NCI-H526 treated with DMSO at 0.1 percent for 48 hours (cell line): ENCODE measurements around the gene DCAF6.

ENCODE experiments used
- DNase-seq: peaks from one replicate; lab custom pipeline; 2025; lab: John Stamatoyannopoulos, UW

Gene DCAF6

DNA sequence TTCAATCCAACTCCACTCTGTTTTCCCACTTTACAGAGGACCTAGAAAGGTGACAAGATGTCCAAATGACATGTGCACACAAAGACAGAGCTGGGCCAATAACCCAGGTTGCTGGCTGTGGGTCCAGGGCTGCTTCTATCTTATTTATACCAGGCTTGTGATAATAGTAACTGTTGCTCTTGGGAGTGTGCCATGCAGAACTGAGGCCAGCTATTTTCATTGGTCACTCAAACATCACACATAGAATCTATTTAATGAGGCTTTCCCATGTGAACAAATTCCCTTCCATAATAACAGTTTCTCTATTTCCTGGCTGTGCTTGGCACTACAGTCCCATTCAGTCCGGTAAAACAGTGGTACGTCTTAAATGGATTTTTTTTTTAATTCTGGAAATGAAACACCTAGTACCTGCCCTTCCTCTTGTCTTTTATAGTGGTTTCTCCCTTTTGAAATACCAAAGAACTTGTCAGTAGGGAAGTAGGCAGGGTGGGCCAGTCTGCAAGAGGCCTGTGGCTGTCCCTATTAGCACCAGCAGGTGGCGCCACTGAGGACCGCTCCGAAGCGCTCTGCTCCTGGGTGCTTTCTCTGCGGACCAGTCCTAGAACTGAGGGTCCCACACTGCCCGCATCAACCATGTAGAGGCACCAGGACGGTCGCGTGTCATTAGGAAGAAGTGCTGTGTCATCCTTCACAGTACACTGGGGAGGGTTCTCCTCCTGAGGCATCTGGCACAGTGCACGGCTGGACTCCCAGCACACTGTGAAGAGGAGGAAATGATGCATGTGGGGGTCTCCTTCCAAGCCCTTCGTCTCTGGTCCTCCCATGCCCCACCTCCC is 148.1 kb downstream of the DCAF6 start:
- peak; percentile 29 for DNase-seq

DNA sequence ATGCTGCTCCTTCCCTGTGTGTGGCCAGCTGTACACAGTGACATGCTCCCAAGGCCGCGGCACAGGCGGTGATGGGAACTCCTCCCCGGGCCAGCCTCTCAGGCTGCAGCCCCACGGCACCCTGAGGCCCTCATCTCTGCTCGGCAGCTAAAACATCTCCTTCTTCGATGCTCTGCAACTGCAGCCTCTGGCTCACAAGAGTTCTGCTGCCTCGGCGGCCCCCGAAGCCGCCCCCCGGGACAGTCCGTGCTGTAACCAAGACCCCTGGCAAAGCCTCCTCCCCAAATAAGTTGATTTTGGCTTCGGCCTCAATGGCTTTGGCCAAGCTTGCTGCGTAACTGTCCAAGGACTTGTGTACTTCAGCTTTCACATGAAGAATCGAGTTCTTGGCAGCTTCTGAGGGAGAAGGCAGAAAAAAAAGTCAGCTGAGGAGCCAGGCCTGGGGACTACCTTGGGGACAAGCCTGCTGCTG is 149.0 kb downstream of the DCAF6 start:
- DNase-seq, result no peak

DNA sequence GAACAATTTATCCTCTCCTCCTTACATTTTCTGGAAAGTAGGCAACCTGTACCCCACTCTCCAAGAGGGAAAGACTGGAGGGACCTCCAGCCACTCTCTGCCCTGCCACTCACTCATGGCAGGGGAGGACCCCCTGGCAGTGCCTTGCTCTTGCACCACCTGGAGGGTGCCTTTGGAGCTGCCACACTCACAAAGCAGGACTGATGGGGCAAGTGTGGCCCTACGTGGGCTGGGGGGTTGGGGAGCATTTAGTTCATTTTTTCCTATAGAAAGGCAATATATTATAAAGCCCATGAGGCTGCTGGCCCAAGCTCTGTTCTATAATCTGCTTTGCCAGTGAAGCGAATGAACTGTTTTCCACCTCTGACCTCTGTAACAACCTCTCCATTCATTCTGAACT is 150.0 kb downstream of the DCAF6 start:
- no peak for DNase-seq

DNA sequence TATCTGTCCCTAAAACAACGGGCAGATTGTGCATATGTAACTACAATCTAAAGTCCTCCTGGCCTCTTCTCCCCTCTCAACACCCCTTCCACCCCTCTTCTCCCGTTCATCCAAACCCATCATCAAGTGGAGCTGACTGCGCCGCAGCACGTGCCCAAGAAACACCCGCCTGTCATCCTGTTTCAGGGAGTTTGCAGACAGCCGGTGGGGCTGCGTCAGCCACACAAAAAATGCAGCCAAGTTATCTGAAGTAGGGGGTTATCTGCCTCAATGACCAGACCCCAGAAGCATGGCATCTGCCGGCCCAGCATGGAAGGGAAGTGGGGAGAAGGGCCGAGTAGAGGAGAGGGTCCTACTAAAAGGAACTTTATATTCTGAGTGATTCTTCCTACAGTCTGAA is 151.2 kb downstream of the DCAF6 start:
- no peak for DNase-seq

DNA sequence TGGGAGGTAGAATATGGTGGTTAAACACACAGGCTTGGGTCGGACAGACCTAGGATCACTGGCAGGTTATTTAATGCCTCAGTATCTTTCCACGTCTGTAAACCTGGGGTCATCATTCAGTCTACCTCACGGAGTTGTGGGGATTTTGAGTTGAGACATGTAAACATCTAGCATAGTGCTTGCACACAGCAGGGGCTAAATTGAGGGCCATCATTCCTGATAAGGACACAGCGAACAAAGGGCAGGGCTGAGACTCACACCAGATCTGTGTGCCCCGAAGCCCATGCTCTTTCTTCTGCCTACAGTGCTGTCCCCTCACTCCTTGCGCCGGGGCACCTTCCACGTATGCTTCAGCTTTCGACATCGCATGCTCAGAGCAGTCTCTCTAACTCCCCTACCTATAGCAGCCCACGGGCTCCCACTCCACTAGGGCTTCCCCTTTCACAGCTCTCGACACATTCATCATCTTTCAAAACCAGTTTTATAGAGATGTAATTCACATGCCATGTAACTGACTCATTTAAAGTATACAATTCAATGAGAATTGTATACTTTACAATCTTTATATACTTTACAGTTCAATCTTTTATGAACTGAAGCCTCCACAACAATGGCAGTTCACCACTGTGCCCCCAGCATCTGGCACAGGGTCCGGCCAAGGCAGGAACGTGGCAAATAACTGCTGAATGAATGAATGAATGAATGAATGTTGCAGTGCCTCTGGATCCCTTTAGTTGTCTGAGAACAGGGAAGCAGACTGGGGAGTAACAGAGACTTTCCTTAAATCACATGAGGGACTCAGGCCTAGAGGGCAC is 152.2 kb downstream of the DCAF6 start:
- DNase-seq, result no peak

DNA sequence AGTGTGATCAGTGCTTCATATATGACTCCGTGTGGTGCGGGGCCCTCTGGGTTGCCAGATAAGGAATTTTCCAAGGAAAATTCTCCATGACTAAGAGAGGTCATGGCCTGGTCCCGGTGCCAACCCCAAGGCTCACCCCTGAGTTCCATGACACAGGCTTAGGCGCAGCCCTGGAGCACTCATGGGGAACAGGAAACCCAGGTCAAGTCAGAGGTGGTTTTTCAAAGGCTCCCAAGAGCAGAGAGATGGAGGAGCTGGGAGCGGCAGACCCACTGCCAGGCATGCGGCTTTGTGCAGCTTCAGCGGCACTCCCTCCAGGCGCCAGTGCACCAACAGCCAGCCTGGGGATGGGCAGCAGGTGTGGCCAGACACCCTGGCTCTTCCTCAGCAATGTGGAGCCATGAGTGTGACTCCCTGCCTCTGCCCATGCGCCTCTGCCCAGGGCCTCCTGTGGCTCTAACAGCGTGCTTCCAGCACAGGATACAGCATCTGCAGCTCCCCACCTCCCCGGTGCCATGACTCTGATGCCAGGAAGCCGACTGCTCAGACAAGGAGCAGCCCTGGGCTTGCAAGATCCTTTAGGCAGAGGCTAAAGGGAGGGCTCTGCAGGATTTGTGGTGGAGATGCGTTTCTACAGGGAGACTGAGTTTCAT is 153.0 kb downstream of the DCAF6 start:
- no peak for DNase-seq

DNA sequence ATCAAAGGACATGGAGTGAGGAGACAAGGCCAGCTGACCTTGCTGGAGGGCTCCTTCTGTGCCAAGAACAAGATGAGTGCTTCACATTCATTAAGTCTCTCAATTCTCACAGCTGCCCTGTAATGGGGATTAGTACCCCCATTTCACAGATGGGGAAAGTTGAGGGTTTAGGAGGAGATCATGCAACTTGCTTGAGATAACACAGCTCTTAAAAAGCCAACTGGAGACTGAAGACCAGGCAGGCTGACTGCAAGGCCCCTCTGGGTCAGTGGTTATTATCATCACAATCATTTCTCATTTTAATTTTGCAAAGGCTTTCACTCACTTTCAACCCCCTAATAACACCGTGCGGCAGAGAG is 153.5 kb downstream of the DCAF6 start:
- DNase-seq, result no peak

DNA sequence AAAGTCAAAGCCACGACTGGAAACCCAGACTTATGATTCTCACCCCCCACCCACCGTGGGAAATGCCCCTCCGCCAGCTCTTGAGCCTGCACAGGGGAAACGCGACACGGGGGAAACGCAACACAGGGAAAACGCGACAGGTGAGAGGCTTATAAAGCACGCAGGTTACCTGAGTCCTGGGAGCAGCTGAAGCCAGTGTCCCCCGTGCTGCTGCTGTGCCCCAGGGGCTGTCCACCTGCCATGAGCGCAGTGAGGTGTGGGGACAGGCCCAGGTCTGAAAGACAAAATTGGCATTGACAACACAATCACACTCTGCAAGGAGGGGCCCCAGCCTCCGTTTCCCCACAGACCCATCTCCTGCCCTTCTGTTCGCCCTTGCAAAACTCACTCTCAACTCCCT is 153.9 kb downstream of the DCAF6 start:
- no peak for DNase-seq

DNA sequence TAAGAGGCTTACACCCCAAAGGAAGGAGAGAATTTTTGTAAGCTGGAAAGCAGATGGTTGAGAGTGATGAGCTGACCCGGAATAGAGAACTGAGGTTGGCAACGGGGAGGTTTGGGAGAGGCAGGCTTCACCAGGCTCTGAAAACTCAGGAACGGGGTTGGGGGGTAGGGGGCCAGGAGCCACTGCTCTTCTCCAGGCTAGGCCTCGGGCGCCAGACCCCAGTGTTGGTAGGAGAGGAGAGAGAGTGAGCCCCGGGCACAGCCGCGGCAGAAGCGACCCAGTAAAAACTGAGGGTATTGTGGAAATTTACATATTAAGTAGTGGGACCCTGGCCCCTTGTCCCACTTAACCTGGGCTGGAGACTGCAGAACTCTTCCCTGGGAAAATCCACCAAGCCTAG is 154.6 kb downstream of the DCAF6 start:
- DNase-seq, result no peak

DNA sequence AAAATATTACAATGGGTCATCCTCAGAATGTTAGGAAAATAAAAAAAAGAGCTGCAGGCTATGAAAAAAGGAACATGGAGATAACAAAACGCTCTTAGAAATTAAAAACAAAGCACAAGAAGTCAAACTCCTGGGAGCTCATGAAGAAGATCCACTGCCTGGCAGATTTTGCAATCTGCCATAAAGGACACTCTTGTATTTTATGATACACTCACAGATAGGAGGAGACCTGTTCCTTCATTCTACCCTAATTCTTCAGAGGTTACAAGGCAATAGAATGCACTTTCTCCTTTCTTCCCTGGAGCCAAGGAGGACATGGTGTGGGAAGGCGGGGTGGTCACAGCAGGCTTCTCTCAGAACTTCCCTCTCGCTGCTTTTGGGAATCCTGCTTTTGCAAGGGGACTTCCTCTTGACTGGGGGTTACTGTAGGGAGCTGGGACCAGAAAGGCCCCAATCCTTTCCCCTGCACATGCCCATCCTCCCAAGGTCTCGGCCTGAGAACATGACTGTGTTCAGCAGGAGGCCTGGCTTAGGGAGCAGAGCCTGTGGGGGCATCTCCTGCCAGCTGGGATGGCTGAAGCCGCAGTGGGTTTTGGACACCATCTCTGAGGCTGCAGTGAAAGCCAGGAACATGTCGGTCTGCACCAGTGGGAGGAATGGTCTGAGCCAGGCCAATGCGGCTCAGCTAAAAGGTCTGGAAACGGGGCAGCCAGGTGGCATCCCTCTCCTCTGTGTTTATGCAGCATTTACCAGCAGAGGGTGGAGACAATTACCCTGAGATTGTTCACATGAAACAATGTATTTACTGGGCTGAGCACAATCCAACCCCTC is 155.5 kb downstream of the DCAF6 start:
- no peak for DNase-seq

DNA sequence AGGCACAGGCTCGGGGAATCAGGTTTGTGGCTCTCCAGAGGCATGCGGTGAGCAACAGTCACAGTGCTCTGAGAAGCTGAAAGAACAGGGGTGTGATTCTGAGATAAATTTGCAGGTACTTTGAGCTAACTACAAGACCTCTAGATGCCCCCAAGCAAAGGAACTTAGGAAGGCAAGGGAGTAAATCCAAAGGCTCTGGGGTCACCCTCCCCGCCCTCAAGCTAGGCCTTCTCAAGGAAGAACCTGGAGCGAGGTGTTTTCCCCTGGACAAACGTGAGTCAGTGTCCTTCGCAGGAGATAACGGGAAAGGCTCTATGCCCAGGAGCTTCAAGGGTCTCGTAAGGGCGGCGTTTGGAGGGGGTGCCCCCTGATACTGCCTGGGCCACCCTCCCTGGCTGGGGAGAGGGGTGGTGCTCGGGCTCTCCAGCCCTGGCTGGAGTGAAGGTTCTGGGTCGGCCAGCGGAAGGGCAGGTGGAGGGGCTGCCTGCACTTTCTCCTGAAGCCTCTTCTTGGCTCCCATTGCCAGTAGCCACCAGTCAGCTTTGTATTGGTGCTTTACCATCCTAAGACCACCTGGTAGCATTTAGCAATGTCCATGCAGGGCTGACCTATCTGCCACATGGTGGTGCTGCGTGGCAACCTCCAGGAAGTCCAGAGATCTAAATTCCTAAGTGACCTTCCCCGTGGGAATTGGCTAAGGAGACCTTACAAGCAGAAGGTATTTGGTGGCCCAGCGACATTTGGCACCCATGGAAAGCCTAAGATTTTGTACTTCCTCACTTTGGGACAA is 156.3 kb downstream of the DCAF6 start:
- DNase-seq, result no peak

DNA sequence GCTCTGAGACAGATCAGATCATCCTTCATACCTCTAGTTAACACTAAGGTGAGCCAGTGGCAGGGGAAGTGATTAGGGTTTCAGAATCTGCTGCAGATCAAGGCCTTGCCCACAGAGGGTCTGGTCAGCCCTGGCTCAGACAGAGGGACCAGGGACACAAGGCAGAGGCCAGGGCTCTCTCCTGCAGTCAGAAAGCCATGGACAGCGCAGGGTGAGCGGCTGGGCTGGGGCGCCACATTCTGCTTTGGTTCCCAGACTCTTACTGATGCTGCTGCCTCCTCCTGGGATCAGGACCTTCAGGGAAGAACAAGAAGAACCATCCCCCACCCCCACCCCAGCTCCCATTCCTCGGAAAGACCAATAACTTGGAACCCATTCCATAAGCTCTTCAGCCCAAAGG is 157.1 kb downstream of the DCAF6 start:
- no peak for DNase-seq

DNA sequence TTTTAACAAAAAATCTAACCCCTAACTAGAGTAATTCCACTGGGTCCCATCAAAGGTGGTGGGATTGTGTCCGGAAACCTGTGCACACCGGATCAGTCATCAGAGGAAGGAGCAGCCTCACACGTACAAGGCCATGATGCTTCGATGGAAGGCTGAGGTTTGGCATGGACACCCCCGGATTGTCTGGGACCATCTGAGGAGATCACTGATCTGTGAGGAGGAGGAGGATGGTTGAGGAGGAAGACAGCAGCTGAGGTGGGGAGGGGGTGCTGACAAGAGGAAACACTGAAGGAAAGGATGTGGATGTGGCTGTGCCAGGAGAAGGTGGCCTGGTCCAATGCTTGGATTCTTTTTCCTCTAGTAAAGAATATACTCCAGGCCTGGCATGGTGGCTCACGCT is 159.0 kb downstream of the DCAF6 start:
- DNase-seq, result no peak

DNA sequence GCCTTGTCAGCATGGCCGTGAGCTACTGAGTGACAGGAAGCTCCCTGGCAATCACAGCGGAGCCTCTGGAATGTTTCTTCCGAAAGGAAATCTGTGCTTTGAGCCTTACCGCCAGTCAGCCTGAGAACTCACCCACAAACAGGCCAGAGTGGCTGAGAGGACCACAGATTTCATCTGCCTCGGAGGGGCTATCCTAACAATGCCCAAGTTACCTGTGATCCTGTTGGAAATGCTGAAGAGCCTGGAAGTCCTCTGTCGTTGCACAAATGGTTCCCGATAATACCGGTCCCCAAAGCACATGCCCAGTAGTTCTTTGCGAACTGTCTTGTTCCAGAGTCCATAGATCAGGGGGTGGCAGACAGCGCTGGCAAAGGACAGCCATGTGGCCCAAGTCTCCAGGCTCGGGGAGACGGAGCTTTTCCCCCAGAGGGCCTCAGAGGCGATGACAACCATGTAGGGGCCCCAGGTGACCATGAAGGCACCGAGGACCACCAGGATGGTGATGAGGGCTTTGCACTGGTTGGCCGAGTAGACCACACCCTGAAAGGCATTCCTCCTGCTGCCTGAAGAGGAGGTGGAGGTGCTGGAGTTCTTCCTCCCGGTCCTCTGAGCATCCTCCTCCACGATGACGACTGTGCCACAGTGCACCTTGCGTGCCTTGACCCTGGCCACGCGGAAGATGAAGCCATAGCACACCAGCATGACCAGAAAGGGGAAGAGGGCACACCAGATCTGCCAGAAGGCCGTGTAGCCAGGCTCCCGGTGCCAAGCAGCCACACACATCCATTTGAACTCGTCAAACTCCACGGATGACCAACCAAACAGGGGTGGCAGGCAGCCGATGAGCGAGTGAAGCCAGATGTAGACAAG is 160.0 kb downstream of the DCAF6 start:
- no peak for DNase-seq

DNA sequence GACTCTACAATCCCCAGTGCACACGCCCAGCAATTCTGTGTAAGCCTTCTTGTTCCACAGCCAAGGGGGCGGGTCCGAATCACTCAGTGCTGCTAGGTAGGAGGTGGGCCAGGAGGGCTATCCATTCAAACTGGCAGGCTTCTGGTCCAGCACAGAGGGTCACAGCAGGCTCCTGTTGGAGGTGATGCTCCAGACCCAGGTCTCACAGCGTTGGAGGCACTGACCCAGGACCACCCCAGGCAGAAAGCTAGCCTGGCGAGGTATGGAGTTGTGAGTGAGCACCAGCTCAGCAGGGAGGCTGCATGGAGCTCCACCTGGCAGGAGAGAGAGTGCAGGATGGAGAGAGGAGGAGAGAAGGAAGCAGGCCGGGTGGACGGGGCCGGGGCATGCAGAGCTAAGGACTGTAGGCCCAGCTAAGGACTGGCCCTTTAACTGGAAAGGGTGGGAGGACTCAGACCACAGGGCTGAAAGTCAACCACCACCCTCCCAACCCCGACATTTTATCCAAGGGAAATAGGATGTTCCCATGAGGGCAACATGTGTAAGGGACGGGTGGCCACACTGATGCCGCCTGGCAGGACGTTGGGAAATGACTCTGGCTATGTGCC is 161.5 kb downstream of the DCAF6 start:
- no peak for DNase-seq

DNA sequence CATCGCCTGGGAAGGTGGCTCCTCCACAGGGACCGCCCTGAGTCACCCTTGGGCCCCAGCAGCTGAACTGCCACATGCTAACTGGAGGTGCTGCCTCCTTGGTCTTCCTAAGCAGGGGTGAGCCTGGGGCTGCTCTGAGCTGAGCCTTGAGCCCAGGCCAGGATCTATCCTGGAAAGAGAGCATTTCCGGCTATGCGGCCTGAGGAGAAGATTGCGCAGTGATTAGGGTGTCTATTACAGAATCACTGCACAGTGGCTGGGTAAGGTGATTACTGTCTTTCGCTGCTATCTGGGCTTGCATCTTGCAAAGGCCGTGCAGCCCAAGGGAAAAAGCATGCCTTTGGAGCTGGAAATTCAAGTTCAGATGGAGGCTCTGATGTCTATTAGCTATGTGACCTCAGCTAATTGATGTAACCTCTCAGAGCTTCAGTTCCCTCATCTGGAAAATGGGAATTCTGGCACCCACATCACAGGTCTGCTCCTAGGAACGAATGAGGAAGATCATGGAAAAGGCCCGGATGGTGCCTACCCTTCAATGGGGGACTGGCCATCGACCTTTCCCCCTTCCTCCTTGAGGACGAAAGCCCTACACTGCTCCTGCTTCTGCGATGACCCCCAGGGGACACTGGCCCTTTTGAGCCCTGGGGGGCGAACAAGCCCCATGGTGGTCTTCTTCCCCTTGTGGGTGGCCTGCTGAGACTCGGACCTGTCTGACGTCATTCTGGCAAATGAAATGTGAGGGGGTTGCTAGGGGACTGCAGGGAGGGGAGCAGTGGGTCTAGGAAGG is 162.2 kb downstream of the DCAF6 start:
- no peak for DNase-seq

DNA sequence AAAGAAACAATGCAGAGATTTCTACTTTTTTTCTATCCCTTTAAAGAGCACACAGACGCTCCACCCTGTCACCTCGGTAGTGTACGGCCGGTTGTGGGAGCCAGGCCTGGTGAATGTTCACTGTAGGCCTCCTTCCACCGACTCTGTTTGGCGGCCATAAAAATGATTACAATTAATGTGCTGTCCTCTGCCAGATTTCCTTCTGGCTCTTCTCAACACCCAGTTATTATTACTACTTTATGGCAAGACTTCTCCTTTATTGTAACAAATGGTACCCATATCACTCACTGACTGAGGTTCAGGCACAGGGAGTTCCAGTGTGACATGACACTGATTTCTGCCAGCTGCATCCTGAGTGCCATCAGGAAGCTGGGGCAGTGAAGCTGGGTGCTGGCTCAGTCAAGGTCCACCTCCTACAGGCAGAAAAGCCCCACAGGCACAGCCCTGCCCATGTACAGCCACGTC is 162.9 kb downstream of the DCAF6 start:
- no peak for DNase-seq

DNA sequence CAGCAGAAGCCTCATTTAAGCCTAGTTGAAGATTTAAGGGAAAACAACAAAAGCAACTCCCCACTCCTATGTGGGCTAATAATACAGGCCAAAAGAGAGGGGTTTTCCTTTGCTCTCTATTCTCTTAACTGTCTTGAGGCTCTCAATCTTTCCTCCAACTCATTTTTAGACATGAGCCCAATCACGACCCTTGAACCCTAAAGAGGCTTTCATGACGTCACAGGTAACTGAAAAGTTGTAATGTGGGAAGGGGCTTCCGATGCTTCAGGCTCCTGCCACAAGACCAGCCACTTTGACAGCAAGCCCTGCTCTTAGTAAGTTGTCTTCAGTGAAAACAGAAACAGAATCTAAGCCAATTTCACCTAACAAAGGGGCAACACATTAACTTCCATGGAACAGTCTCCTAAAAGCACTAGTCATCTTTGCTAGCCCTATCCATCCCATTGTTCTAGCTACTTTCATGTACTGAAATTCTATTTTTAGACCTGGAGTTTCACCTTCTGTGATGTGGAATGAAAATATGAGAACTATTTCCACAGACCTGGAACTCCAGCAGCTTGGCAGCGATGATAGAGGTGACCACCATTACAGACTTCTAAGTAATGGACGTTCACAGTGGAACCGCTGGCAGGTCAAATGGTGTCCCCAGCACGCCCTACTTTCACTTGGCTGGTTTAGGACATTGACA is 164.0 kb downstream of the DCAF6 start:
- no peak for DNase-seq
